ENCODE results near the gene KCNC1. TPM values are rescaled to one million over a fixed set of nuclear protein-coding genes. Genes with fewer than 3 reads are reported as not detected.

The KCNC1 gene
- polyA plus RNA-seq, 1 of the 3 experiments (the other 2 are of a cell fraction), result 0.18 TPM

DNA sequence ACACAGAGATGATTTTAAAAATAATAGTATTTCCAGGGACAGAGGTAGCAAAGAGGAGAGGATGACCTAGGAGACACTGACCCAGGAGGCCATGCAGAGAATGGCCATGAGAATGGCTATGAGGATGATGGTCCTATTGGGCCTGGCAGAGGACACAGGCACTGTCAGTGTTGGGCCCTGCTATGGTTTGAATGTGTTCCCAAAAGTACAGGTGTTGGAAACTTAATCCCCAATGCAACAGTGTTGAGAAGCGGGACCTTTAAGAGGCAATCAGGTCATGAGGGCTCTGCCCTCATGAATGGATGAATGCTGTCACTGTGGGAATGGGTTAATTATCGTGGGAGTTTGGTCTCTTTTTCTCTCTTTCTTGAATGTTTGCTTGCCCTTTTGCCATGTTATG, 61.6 kb downstream of the KCNC1 start:
- no peak for DNase-seq
- H3K27me3 ChIP-seq (ENCODE audit: insufficient read depth), result no peaks in the 10 kb centered on the region
- no peaks in the 10 kb centered on the region for H3K79me2 ChIP-seq (ENCODE audit: insufficient read depth)
- TF ChIP-seq NFIC (IDR thresholded peaks at IDR 0.05; ENCODE audit: borderline replicate concordance) (no peak), MXI1 (IDR thresholded peaks at IDR 0.05; ENCODE audit: low read depth, low read length) (no peak), SIN3A (IDR thresholded peaks at IDR 0.05; ENCODE audit: borderline replicate concordance, low read depth, low read length) (no peak), TEAD4 (IDR thresholded peaks at IDR 0.05; ENCODE audit: borderline replicate concordance, insufficient read depth) (no peak), YY1 (IDR thresholded peaks at IDR 0.05; ENCODE audit: low read depth) (no peak), SMC3 (IDR thresholded peaks at IDR 0.05; ENCODE audit: low read depth, low read length) (no peak), RCOR1 (IDR thresholded peaks at IDR 0.05; ENCODE audit: low read length) (no peak), FOXJ3 (CRISPR knock-in tag; IDR thresholded peaks at IDR 0.05) (no peak), NRF1 (IDR thresholded peaks at IDR 0.05; ENCODE audit: low read depth, low read length) (no peak), EZH2phosphoT487 (IDR thresholded peaks at IDR 0.05; ENCODE audit: borderline replicate concordance, low read depth) (no peak), TCF12 (IDR thresholded peaks at IDR 0.05) (no peak)
- TF ChIP-seq, protein P1, sequence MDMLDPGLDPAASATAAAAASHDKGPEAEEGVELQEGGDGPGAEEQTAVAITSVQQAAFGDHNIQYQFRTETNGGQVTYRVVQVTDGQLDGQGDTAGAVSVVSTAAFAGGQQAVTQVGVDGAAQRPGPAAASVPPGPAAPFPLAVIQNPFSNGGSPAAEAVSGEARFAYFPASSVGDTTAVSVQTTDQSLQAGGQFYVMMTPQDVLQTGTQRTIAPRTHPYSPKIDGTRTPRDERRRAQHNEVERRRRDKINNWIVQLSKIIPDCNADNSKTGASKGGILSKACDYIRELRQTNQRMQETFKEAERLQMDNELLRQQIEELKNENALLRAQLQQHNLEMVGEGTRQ (IDR thresholded peaks at IDR 0.05; ENCODE audit: borderline replicate concordance, low read depth, low read length), result no peak
- TF ChIP-seq, protein P2, sequence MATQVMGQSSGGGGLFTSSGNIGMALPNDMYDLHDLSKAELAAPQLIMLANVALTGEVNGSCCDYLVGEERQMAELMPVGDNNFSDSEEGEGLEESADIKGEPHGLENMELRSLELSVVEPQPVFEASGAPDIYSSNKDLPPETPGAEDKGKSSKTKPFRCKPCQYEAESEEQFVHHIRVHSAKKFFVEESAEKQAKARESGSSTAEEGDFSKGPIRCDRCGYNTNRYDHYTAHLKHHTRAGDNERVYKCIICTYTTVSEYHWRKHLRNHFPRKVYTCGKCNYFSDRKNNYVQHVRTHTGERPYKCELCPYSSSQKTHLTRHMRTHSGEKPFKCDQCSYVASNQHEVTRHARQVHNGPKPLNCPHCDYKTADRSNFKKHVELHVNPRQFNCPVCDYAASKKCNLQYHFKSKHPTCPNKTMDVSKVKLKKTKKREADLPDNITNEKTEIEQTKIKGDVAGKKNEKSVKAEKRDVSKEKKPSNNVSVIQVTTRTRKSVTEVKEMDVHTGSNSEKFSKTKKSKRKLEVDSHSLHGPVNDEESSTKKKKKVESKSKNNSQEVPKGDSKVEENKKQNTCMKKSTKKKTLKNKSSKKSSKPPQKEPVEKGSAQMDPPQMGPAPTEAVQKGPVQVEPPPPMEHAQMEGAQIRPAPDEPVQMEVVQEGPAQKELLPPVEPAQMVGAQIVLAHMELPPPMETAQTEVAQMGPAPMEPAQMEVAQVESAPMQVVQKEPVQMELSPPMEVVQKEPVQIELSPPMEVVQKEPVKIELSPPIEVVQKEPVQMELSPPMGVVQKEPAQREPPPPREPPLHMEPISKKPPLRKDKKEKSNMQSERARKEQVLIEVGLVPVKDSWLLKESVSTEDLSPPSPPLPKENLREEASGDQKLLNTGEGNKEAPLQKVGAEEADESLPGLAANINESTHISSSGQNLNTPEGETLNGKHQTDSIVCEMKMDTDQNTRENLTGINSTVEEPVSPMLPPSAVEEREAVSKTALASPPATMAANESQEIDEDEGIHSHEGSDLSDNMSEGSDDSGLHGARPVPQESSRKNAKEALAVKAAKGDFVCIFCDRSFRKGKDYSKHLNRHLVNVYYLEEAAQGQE (IDR thresholded peaks at IDR 0.05; ENCODE audit: low read depth, low read length), result no peak
- H3K9me3 ChIP-seq, result no peaks in the 10 kb centered on the region
- no peak overlapping the region for H3K4me2 ChIP-seq
- no peaks in the 10 kb centered on the region for H3K9me2 ChIP-seq
- ChIA-PET CTCF (no interaction called here), POLR2A (no interaction called here)
- no peaks in the 10 kb centered on the region for H3K36me3 ChIP-seq (replicated peaks in 1 of 2; ENCODE audit: control insufficient read depth in 1 of 2, insufficient read depth in 2 of 2, low read length in 1 of 2)
- H3F3A ChIP-seq (replicated peaks; ENCODE audit: insufficient read depth), result no peaks in the 10 kb centered on the region
- H2AFZ ChIP-seq (ENCODE audit: low read depth), result no peak overlapping the region
- no peak overlapping the region for H3K9ac ChIP-seq
- no peak overlapping the region for H3K27ac ChIP-seq (ENCODE audit: low read depth in 2 of 2, low read length in 1 of 2)
- no peaks in the 10 kb centered on the region for H3K4me1 ChIP-seq (ENCODE audit: control insufficient read depth in 1 of 2, insufficient read depth in 2 of 2, low read depth in 1 of 2, low read length in 1 of 2)
- no peak overlapping the region for H3K4me3 ChIP-seq (ENCODE audit: low read depth in 2 of 2, low read length in 1 of 2)
- 73% methylated on average over 2 of the region's 2 CpGs for WGBS (ENCODE audit: low lambda C conversion rate)
- H4K20me1 ChIP-seq (ENCODE audit: insufficient read depth), result no peaks in the 10 kb centered on the region

DNA sequence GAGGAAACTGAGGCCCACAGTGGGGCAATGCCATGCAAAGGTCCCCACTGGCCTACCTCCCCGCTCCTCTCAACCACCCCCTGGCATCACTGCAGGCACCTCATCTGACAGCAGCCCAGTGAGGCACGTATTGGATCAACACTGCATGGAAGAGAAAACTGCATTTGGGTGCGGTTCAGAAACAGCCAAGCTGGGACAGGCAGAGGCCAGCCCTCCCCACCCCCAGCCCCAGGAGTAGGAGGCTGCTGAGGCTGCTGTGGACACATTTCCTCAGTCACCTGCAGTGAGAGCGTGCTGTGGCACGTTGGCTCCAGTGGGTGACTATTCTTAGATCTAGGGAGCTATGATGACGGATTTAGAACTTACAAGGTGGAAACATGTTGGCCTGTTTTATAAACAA, 63.7 kb downstream of the KCNC1 start:
- Histone ChIP-seq H3K79me2 (ENCODE audit: insufficient read depth) (no peaks in the 10 kb centered on the region), H3K9me3 (no peaks in the 10 kb centered on the region), H3K9me2 (no peaks in the 10 kb centered on the region), H3K4me2 (no peak overlapping the region), H3K36me3 (replicated peaks in 1 of 2; ENCODE audit: control insufficient read depth in 1 of 2, insufficient read depth in 2 of 2, low read length in 1 of 2) (no peaks in the 10 kb centered on the region), H4K20me1 (ENCODE audit: insufficient read depth) (no peaks in the 10 kb centered on the region), H2AFZ (ENCODE audit: low read depth) (no peak overlapping the region), H3K27ac (ENCODE audit: low read depth in 2 of 2, low read length in 1 of 2) (no peak overlapping the region), H3K27me3 (ENCODE audit: insufficient read depth) (no peaks in the 10 kb centered on the region), H3F3A (replicated peaks; ENCODE audit: insufficient read depth) (no peaks in the 10 kb centered on the region), H3K4me1 (ENCODE audit: control insufficient read depth in 1 of 2, insufficient read depth in 2 of 2, low read depth in 1 of 2, low read length in 1 of 2) (no peaks in the 10 kb centered on the region), H3K4me3 (ENCODE audit: low read depth in 2 of 2, low read length in 1 of 2) (no peak overlapping the region), H3K9ac (no peak overlapping the region)
- WGBS (ENCODE audit: low lambda C conversion rate), result 97% methylated on average over 4 of the region's 6 CpGs
- TF ChIP-seq EZH2phosphoT487 (IDR thresholded peaks at IDR 0.05; ENCODE audit: borderline replicate concordance, low read depth), result no peak
- TF ChIP-seq RAD21 (IDR thresholded peaks at IDR 0.05; ENCODE audit: low read length), result no peak
- no peak for TF ChIP-seq NFIC (IDR thresholded peaks at IDR 0.05; ENCODE audit: borderline replicate concordance)
- TF ChIP-seq MEF2A (IDR thresholded peaks at IDR 0.05; ENCODE audit: borderline replicate concordance, low read depth), result no peak
- no peak for TF ChIP-seq SMC3 (IDR thresholded peaks at IDR 0.05; ENCODE audit: low read depth, low read length)
- no peak for TF ChIP-seq ELF1 (IDR thresholded peaks at IDR 0.05)
- DNase-seq, result no peak
- ChIA-PET CTCF (interaction anchor here (0.7 kb wide), 1 partner anchor 108 kb away, joined by 3 read pairs; no protein-coding TSS in a partner anchor), POLR2A (no interaction called here)

All from SK-N-SH (cell line).